HG03045 (cell line): ENCODE results near the gene MYO1E.
"Not testable (repeated sequence)": the region's sequence is repeated elsewhere in the genome, so short reads cannot be mapped to it uniquely, and the experiment has no call there.

ENCODE experiments used
- ATAC-seq: cut with Tn5 transposase; IDR thresholded peaks from one replicate; pipeline ENCODE4 v1.9.1; 2021; ENCODE audit warnings: mild to moderate bottlenecking, moderate library complexity; ENCODE audit not compliant: unreplicated experiment

MYO1E gene

GRCh38 chr15:59174151-59174834 is 198.4 kb downstream of the MYO1E start:
- ATAC-seq, result no peak

- ATAC-seq, result no peak
Measured at GRCh38 chr15:59173194-59173593, 199.5 kb downstream of the MYO1E start.

DNA sequence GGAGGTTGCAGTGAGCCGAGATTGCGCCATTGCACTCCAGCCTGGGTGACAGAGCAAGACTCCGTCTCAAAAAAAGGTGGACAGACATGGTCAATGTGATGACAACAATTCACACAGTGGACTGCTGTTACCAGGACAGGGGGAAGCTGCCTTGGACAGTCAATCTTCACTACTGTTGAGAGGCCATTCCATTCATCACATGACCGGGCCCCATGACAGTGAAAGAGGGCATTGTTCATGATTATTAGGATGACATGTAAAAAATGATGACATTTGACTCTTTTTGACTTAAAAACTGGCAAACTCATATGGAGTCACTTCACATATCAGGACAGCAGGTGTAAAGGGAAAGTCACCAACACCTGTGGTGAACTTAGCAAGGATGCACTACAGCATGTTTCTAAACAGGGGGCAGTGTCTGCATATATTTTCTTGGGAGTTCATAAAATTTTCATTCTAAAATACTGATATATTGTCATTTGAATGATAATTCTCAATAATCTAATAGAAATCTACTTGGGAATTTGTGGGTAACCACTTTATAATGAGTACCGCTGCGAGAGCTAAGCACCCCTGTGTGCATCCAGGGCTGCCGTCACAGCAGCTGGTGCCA is 200.3 kb downstream of the MYO1E start:
- ATAC-seq, result no peak

GRCh38 chr15:59171067-59171397 is 201.6 kb downstream of the MYO1E start:
- ATAC-seq, result no peak

- no peak for ATAC-seq
Measured at GRCh38 chr15:59170295-59171066, 202.2 kb downstream of the MYO1E start.

DNA sequence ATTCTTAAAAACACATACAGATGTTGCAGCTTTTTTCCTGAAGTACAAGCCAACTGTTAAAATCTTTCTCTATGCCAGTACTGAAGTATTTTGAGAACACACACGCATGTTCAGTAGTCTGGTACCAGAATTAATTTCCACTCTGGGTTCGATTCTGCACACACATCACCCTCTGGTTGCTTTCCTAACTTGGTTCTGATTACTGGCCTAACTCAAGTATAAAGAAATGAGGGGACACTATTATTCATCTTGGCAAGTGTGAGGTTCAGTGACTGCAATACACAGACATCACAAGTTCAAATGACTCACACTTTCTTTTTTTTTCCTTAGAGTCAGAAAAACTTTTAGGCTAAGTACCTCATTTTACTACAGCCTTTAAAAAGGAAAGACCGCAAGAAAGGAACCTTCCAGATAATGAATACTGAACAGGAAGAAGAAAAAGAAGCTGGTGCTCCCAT is 203.4 kb downstream of the MYO1E start:
- no peak for ATAC-seq

DNA sequence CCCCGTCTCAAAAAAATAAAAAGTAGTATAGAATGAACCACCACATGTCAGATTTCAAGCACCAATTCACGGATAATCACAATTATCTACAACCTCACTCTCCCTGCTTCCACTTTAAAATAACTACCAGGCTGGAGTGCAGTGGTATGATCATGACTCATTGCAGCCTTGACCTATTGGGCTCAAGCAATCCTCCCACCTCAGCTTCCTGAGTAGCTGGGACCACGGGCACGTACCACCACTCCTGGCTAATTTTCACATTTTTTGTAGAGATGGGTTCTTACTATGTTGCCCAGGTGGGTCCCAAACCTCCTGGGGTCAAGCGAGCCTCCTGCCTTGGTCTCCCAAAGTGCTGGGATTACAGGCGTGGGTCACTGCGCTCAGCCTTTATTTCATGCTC is 204.1 kb downstream of the MYO1E start:
- ATAC-seq, result no peak

DNA sequence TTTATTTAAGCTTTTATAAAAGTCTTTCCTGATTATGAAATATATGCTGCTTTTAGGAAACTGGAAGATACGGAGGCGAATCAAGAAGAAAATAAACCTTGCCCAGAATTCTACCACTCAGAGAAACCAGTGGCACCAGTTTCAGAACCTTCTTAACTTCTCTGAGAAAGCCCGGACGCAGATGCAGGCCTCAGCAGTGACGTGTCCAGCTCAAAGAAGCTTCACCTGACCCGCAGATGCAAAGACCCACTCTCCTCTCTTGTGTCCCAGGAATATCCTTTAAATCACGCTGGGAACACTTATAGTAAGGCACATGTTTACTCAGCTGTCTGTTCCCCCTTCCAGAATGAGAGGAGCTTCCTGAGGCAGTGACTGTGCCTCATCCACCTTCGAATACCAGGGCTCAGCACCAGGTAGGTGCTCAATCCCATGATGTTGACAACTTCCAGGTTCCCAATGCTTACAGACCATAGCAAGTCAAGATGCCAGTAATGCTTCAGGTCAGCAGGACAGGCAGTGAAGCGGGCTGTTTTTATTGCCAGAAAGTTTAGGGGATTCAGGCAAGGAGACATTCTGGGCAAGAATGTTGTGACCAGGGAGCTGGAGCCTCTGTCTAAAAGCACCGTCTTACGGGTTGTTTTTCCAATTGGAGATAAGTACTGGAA is 205.9 kb downstream of the MYO1E start:
- no peak for ATAC-seq

- no peak for ATAC-seq
Measured at GRCh38 chr15:59166166-59166565, 206.5 kb downstream of the MYO1E start.

DNA sequence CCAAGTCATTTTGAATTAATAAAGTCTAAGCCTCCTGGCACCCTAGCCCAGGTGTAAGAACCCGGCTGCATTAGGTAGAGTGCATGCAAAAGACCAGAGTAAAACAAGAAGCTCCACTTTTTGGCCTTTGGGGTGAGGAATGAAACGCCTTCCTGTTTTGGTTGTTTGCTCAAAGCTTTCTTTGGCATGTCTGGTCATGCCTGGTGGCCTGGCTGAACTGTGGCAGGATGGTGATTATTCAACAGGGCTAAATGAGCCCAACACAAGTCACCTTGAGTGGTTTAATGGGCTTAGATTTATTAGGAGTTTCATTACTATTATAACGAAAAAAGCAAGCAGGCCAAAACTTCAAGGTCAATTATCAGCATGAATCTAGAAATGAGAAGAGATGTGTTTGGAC is 206.9 kb downstream of the MYO1E start:
- ATAC-seq, result no peak

DNA sequence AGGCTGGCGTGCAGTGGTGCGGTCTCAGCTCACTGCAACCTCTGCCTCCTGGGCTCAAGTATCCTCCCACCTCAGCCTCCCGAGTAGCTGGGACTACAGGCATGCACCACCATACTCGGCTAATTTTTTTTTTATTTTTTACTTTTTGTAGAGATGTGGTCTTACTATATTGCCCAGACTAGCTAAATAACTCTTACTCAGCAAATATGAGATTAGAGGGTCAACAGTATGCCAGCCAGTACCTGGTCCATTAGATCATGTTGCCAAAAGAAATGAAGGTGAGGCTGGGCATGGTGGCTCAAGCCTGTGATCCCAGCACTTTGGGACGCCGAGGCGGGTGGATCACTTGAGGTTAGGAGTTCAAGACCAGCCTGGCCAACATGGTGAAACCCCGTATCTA is 210.6 kb downstream of the MYO1E start:
- not testable (repeated sequence) for ATAC-seq

- ATAC-seq, result no peak
Measured at GRCh38 chr15:59160880-59161593, 211.6 kb downstream of the MYO1E start.

- no peak for ATAC-seq
Measured at GRCh38 chr15:59159210-59159609, 213.5 kb downstream of the MYO1E start.

- ATAC-seq, result no peak
Measured at GRCh38 chr15:59158701-59159034, 214.0 kb downstream of the MYO1E start.

GRCh38 chr15:59157840-59158700 is 214.6 kb downstream of the MYO1E start:
- no peak for ATAC-seq

- no peak for ATAC-seq
Measured at GRCh38 chr15:59157396-59157795, 215.3 kb downstream of the MYO1E start.

GRCh38 chr15:59155431-59155830 is 217.2 kb downstream of the MYO1E start:
- ATAC-seq, result no peak

- ATAC-seq, result no peak
Measured at GRCh38 chr15:59154243-59154642, 218.4 kb downstream of the MYO1E start.

- no peak for ATAC-seq
Measured at GRCh38 chr15:59153466-59153865, 219.2 kb downstream of the MYO1E start.
